GM10248 (cell line): ENCODE measurements around the gene RARRES2.

ENCODE experiments used
- CTCF ChIA-PET: fragments of 300-600 bp; sonication (Branson Sonifier 250); formaldehyde crosslinking; extraction: SDS; loops from one replicate; lab custom pipeline; 2021; ENCODE audit warnings: antibody characterized with exemption; lab: Yijun Ruan, JAX
- POLR2A ChIA-PET: fragments of 350-650 bp; sonication (Branson Sonifier 250); formaldehyde crosslinking; extraction: SDS; loops from one replicate; lab custom pipeline; 2020; ENCODE audit warnings: antibody characterized with exemption; lab: Yijun Ruan, JAX
- DNase-seq: peaks from one replicate; pipeline ENCODE4 v3.0.0; 2012; ENCODE audit errors: extremely low spot score
- TF ChIP-seq, protein P1 (sequence below): IDR thresholded peaks from 2 replicates; pipeline ENCODE4 v1.5.1; 2012; ENCODE audit warnings: mild to moderate bottlenecking, low read depth; ENCODE audit errors: extremely low read depth, missing control alignments, control extremely low read depth

Gene RARRES2

GRCh38 chr7:150385302-150385723 is 43.9 kb upstream of the RARRES2 start:
- TF ChIP-seq, protein P1, sequence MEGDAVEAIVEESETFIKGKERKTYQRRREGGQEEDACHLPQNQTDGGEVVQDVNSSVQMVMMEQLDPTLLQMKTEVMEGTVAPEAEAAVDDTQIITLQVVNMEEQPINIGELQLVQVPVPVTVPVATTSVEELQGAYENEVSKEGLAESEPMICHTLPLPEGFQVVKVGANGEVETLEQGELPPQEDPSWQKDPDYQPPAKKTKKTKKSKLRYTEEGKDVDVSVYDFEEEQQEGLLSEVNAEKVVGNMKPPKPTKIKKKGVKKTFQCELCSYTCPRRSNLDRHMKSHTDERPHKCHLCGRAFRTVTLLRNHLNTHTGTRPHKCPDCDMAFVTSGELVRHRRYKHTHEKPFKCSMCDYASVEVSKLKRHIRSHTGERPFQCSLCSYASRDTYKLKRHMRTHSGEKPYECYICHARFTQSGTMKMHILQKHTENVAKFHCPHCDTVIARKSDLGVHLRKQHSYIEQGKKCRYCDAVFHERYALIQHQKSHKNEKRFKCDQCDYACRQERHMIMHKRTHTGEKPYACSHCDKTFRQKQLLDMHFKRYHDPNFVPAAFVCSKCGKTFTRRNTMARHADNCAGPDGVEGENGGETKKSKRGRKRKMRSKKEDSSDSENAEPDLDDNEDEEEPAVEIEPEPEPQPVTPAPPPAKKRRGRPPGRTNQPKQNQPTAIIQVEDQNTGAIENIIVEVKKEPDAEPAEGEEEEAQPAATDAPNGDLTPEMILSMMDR: no peak
- DNase-seq: no peak
- ChIA-PET POLR2A (interaction anchor here (1.5 kb wide), 1 partner anchor 16 kb away, joined by 3 read pairs; the partner anchor contains the start of gene REPIN1), CTCF (interaction anchor here (1.1 to 2.3 kb wide), 9 partner anchors 10 to 35 kb away, joined by 3 to 6 read pairs (median 3); a partner anchor contains a TSS)

GRCh38 chr7:150384406-150385301 is 43.2 kb upstream of the RARRES2 start:
- ChIA-PET POLR2A (interaction anchor here (1.5 kb wide), 1 partner anchor 15 kb away, joined by 3 read pairs; the partner anchor contains the start of gene REPIN1), CTCF (interaction anchor here (1.1 to 2.3 kb wide), 7 partner anchors 10 to 35 kb away, joined by 3 to 6 read pairs (median 3); a partner anchor contains a TSS)
- no peak for DNase-seq
- TF ChIP-seq, protein P1: no peak

- DNase-seq: no peak
- ChIA-PET CTCF (interaction anchor here (0.7 to 2.3 kb wide), 7 partner anchors 9 to 38 kb away, joined by 3 to 6 read pairs (median 3); a partner anchor contains a TSS), POLR2A (no interaction called here)
- TF ChIP-seq, protein P1: no peak
Measured at GRCh38 chr7:150383710-150384397, 42.4 kb upstream of the RARRES2 start.

- CTCF ChIA-PET: interaction anchor here (0.6 to 1.7 kb wide), 4 partner anchors 9 to 21 kb away, joined by 3 to 4 read pairs (median 3); no protein-coding TSS in a partner anchor
- POLR2A ChIA-PET: no interaction called here
- DNase-seq: no peak
Measured at GRCh38 chr7:150382844-150383225, 41.4 kb upstream of the RARRES2 start.

DNA sequence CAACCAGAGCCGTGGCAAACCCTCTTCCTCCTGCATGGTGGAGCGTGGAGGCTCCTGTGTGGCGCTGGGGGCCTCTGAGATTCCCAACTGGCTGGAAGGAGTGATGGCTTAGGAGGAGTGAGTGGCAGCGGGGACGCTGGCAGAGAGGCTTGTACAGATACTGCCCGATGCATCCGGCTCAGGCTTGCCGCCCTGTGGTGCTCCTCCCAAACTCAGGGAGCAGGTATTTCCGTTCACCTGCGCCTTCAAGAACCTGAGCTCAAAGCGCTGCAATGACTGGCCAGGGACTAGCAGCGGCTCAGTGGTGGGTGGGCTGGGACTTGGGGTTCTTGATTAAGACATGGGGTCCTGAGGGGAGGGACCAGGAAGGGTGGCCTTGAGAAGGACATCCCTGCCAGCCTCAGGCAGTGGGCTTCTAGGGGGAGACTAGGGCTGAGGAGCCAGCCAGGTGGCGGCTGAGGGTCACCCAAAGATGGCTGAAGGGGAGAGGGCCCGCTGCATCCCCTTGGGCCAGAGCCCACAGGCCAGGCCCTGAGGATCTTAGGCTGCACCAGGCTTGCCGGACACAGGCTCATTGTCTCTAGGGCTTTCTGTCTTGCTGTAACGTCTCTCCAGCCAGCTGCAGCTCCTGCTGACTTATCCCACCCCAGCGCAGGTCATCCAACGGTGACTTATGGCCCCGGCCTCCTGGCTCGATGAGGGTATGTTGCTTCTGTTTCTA is 40.9 kb upstream of the RARRES2 start:
- ChIA-PET CTCF (interaction anchor here (0.6 to 1.7 kb wide), 4 partner anchors 9 to 22 kb away, joined by 3 to 4 read pairs (median 3); no protein-coding TSS in a partner anchor), POLR2A (no interaction called here)
- DNase-seq: no peak
- TF ChIP-seq, protein P1: no peak

More at GRCh38 chr7:150382844-150383225, 41.4 kb upstream of the RARRES2 start:
- TF ChIP-seq, protein P1: no peak
